RCC 7860 (cell line): Measurements from ENCODE around the gene BRD1.
"Not testable (repeated sequence)": the region's sequence is repeated elsewhere in the genome, so short reads cannot be mapped to it uniquely, and the experiment has no call there.

Source experiments
- DNase-seq: peaks from one replicate; pipeline ENCODE4 v3.0.0-alpha.2; 2015; ENCODE audit warnings: low spot score
- FAIRE-seq: peaks from 2 replicates; lab custom pipeline; 2012; peaks lifted over from hg19 to GRCh38; lab: Jason Lieb, UNC

The BRD1 gene

DNA sequence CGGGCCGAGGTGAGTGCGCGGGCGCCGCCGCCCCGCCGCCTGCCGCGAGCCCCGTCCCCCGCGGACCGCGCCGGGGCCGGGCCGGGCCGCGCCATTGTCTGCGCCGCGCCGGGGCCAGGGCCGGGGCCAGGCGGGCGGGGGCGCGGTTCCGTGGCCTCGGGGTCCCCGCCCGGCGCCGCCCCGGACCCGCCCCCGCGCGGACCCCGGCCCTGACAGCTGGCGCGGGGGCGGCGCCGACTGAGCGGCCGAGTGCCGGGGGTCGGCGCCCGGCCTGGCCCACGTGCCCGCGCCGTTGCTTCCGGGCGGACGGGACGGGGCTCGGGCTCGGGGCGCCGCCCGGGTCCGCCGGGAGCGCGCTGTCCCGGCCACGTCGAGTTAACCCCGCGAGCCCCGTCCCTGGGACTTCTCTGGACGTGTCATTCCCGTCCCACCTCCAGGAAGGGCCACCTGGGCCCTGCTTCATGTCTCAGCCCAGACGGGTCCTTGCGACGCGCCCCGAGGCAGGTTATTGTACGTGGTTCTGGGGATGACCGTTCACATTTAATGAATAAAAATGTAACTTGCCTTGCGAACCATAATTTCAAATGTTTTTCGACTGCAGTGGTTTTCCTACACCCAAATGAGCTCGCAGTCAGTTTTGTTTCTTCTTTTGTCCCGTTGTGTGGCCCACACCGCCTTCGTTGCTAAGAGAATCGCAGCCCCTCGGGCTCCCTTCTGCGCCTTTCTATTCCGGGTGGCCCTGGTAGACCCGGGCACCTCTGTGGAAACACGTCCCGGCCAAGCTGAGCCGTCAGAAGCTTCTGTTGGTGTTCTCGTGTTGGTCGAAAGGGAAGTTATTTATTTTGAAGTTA, 26.5 kb upstream of the BRD1 start:
- DNase-seq, result no peak
- FAIRE-seq, result no peak

DNA sequence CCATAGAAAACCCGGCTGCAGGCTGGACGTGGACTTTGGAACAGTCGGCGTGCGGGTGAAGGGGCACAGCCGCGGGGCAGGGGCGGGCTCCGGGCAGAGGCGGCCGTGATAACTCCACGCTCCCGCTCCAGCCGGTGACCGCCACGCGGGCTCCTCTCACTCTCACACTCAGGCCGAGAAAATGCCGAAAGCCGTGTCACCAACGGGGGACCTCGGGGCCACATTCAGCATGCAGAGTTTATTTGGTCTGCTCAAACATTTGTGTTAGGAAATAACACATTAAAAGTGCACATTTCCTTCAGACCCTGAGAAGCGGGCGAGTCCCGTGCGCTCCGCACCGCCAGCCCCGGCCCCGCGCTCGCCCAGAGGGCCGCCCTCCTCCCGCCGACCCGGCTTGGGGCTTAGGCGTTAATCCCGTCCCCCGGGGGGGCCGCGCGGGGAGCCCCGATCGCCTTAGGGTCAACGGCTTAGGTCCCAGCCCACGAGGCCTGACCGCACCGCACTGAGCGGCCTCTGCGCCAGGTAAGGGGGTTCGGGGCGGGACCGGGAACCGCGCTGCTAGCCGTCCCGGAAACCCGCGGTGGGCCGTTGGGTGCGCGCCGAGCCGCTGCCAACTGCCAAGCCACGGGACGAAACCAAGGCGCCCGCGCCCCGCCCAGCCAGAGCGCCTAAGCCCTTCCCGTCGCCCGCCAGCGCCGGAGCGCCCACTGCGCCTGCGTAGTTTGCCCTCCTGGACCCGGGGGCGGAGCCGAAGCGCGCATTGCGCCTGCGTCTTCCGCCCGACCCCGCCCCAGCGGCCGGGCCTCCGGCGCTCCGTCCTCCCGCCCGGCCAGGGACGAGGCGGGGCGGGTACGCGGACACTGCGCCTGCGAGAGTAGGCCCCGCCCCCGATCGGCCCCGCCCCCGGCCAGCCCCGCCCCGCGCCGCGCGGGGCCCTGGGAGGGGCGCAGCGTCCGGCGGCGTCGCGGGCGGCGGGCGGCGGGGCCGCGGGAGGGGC, 25.5 kb upstream of the BRD1 start, which contains the start of gene ZBED4:
Gene ZBED4, plus strand, starts transcription at position 947 of the 997 bp plus-strand sequence. CDS start 29,819 bp downstream, outside the sequence.
- FAIRE-seq, result no peak
- peak; percentile 87 for DNase-seq

DNA sequence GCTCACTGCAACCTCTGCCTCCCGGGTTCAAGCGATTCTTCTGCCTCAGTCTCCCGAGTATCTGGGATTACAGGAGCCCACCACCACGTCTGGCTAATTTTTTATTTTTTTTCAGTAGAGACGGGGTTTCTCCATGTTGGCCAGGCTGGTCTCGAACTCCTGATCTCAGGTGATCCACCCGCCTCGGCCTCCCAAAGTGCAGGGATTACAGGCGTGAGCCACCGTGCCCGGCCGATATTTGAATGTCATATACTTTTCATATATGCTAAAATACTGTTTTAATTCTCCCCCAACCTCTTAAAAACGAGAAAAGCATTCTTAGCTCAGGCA, 24.9 kb upstream of the BRD1 start:
- DNase-seq, FAIRE-seq: not testable (repeated sequence)

DNA sequence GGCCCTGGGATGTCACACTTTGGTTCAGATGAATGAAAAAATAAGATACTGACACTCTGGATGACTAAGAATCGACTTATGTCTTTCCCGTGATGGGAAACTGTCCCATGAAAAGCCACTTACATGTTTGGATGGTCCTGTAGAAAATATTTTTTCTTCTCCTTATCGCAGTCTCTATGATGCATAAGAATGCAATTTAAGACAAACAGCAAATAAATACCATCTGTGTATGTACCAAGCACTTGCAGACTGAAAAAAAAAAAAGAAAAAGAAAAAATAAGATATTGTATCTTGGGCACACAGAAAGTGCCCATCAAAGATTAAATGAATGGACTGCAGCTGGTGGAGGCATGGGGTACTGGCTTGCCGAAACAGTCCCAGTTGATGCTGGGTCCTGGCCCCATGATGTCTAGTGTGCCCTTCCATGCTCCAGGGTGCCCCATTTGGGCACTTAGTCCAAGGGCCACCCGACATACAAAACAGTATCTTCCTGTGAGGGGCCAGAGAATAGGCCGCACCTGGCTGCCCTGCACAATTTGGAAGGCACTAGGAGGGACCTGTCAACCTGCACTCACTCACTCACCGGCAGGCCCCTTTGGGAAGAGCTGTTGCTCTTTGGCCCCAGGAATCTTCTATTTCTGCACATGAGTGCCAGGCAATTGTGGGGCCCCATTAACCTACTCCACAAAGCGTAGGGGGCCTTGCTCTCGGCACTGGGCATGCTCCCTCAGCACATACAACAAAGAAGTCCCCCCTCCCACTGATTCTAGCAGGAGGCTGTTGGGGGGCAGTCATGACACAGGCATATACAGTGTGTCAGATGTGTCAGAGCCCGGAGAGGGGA, 23.5 kb upstream of the BRD1 start:
- FAIRE-seq, result no peak
- no peak for DNase-seq

DNA sequence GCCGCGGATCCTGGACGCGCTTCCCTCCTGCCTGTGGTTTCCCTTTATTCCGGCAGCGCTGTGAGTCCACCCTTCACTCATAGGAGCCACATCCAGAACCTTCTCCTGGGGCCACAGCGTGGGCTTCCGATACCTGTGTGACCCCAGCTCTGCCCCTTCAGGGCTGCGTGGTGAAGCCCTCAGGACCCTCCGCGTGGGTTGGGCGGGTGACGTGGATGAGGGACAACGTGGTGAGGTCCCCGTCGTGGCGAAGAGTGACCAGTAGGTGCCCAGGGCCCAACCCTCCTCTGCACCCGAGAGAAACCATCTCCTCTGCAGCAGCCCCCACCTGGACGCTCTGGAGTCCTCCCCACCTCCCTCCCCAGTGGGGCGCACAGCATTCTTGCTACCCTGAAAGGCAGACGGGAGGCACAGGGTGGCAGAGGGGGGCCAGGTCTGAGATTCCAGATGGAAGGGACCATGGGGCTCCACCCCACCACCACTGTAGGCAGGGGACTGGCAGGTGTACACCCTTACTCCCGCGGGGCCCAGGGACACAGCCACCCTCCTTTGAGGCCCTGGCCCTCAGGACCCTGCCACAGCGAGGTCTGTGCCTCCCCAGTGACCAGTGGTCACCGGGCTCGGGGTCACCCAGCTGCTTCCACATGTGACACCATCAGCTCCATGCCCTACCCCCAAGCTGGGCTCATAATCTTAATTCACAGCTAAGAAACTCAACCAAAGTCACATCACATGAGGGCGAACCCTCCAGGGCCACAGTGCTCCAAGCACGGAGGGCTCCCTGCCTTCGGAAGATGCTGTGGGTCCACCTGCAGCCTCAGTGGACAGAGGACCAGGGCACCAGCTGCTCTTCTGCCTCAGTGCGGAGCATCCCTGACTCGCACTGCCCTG, 22.6 kb upstream of the BRD1 start:
- no peak for DNase-seq
- no peak for FAIRE-seq

DNA sequence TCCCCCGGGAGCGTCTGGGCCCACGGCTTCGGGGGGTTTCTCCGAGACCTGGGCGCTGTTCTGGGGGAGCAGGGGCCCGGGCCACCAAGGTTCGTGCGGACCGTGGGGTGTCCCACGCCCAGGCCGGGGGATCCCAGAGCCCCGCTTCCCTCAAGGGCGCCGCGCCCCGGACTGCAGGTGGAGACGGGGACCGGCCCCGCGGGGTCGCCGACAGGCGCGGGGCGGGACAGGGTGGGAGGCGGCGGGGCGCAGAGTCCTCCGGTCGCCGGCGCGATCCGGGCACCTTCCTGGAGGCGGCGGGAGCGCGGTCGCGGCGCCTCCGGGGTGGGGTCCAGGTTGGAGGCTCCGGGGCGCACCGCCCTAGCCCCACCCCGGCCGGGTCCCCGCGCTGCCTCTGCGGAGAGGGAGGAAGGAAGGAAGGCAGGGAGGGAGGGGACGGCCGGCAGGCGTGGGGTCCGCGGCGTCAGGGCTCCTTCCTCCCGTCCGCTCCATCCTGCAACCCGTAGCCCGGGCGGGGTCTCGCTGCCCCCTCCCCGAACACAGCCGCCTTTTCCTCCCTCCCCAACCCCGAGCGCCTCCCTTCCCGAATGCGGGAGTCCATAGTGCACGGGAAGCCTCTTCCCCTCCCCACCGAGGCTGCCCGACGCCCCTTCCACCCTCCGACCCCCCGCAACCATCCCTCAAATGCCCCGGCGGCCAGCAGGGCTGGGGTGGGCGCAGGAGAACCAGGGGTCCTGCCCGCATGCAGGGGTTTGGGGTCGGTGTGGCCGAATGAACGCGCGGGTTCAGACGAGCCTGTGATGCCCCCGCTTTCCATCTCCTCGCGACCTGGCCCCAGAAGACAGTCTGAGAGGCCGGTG, 21.7 kb upstream of the BRD1 start:
- FAIRE-seq (no peak), DNase-seq (no peak)

DNA sequence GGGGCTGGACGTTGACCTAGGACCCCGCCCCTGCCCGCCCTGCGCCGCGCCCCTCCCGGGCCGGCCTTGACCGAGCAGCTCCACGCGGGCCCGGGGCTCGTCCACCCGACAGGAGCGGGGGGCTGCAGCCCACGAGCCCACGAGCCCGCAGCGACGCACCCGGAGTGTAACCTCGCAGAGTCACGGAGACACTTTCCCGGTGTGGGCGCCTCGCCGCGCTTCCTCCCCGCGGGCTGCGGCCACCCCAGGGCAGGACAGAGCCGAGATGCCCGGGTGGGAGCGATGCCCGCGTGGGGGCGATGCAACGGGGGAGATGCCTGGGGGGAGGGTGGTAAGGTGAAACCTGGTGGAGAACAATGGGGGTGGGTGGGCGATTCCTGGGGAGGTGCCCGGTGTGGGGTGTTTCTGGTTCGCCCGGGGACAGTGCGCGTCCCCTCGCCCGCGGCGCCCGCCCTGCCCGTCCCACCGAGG, 21.1 kb upstream of the BRD1 start:
- DNase-seq (no peak), FAIRE-seq (no peak)

DNA sequence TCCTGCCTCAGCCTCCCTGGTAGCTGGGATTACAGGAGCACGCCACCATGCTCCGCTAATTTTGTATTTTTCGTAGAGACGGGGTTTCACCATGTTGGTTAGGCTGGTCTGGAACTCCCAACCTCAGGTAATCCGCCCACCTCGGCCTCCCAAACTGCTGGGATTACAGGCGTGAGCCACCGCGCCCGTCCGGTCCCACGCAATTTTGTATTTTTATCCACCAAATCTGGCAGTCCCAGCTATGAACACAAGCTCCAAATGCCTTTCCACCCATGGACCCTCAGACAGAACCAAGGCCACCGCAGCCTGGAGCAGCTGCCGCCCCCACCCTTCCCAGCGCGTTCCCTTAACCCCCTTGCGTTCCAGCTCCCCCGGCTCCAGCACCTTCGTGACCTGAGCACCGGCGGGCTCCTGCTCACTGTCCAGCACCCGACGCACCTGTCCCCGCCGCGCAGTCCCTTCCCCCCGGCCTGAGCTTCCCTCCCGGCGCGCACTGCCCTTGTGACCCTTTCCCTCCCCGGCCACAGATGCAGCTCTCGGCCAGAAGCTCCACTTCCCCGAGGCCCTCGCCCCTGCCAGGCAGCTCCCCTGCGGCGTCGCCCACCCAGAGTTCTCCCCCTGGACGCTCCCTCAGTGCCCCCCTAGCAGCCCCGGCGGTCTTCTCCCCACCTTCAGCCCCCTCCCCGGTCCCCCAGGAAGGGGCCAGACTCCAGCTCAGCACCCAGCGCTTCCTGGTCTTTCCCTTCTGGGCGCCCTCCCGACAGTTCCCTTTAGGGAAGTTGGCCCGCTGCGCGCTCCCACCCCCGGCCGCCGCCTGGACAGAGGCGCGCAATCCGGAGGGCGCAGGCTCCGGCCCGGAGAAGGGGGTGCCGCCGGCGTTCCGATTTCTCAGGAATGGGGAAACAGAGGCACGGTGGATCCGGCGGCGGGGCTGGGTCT, 20.3 kb upstream of the BRD1 start:
- no peak for DNase-seq
- FAIRE-seq, result no peak

DNA sequence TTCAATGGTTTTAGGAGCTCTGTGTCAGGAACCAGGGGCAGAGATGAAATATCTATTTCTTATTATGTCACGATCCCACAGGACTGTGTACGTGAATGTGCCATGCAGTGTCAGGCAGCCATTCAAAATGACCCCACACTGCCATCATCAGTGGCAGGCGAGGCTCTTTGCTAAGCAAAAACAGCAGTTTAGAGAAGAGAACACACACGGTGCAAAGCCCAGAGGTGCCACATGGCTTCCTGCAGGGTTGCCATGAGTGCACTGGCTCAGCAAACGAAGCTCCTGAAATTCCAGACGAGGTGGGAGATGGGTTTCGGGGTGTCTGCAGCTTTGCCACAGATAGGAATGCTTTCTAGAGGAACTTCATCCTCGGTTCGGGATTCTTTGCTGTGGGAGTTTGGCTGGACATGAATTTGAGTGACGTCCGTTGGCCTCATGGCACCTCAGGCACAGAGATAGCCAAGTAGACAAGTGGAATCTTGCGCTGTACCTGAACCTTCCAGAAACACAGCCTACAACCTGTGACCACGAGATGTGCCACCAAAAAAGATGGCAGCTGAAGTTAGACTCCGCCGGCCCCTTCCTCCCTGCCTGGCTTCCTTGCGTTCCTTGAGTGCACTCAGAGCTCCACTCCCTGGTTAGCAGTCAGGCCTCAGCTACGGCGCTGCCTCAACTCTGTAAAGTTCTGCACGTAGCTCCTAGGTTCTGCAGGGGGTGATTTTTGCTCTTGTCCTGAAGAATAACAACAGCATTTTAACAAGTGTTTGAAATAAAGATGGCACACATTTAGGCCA, 18.2 kb upstream of the BRD1 start:
- DNase-seq (no peak), FAIRE-seq (no peak)

DNA sequence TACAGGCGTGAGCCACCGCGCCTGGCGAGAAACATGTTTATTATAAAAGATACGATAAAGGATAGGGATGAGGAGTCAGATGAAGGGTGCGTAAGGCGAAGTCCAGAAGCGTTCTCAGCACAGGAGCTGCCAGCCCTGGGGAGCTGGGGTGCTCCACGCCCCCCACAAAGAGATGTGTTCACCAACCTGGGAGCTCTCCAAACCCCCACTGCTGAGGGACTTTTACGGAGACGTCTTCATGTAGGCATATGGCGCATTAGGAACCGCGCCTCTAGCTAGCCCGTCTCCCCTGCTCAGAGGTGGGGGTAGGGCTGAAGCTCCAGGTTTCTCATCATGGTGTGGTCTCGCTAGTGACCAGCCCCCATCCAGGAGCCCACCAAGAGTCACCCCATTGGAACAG, 17.6 kb upstream of the BRD1 start:
- FAIRE-seq (no peak), DNase-seq (no peak)

DNA sequence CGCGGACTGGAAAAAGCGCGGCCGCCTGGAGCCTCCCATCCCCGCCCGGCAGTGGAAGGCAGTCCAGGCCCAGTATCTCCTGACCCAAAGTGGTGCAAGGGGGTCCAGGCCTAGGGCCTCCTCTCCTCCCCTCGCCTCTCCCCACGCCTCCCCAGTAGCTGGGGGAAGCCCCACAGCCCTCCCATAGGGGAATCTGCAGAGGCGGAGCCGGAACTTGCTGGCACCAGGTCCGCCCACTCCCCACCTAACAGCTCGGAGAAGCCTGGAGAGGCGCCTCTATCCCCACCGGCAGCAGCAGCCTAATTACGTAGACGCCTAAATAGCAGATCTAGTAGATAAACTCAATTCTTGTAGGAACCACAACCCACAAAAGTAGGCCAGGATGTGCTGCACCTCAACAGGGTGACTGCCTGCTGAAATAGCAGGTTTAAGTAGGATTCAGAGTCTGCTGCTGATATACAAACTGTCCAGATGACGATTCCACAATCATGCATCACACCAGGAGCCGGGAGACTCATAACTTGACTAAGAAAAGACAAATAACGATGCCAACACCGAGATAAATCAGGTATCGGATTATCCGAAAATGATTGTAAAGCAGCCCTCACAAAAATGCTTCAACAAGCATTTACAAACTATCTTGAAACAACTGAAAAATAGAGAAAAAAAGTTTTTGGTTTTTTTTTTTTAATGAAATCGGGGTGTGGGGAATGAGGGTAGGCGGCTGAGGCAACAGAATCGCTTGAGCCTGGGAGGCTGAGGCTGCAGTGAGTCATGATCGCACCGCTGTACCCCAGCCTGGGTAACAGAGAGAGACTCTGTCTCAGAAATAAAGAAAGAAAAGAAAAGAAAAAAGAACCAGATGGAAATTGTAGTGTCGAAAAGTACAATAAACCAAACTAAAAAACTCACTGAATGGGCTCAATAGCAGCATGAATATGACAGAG, 11.4 kb upstream of the BRD1 start:
- FAIRE-seq (no peak), DNase-seq (no peak)

DNA sequence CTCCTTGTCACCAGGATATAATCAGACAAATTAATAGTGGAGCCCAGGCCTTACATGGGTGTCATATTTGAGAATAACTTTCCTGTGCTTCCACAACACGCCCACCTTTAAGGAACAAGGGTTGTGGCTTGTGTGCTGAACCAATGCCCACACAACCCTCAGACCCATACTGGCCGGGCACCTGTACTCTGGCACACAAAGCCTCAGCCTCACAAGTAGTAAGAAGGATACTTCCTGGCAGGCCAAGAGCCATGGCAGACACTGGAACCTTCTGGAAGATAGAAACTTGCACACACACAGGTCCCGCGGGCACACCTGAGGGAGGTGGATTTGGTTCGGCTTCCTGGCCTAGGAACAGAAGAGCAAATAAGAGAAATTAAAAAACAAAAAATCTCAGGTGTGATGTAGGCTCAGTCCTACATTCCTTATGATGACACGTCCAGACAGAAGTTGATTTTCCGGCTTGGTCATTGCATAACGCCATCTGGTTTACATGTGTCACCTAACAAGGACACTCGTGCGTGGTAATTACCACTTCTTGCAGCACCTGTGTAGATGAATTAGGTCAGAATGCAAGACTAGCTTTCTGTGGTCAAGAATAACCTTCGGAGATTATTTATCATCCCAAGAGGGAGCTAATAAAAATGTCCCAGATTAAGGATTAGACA, 5.8 kb upstream of the BRD1 start:
- FAIRE-seq (no peak), DNase-seq (no peak)

DNA sequence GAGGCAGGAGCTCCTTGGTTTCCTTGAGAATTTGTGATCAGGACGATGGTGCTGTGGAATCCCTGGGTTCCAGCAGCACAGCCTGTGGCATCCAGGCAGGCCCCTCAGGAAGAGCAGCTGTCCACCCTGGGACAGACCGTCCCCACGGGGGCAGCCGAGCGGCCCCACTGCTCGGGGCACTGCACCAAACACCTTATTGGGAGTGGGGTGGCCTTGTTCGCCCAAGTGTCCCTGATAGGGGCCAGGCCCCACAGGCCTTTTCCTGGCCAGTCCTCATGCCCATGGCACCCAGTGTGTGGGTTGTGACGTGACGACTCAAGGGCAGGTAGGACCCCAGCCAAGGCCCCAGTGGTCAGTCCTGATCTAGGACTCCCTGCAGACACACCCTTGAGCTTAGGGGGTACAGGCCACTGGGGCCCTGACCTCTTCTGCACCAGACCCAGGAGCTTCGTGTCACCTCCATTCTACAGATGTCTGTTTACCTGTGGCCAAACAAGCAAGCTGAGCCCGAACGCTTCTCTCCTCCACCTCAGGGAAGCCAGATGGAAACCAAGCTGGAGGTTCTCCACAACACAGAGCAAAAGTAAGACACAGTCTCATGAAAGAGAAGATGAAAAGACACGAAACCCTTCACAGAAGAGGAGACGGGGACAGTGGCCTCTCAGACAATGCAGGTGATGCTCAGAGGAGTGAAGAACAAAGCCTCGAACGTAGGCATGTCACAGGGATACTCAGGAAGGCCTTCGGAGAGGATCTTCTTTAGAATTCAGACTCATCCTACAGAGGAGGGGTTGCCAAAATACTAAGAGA, 1.6 kb upstream of the BRD1 start:
- FAIRE-seq (no peak), DNase-seq (no peak)

DNA sequence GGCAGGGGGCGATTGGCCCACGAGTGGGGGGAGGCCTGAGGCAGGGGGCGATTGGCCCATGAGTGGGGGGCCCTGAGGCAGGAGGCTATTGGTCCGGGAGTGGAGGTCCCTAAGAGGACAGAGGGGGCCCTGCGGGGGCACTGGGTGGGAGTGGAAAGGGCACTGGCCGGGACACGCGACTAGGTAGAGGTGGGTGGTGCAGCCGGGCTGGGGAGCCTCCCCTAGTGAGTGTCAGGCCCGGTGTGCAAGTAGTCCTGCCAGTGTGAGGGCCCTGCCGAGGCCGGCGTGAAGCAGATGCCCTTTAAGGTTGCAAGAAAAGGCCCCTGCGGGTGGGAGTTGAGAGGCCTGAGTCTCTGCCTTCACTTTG, 909 bp upstream of the BRD1 start:
- FAIRE-seq (no peak), DNase-seq (no peak)
